K562 (cell line): ENCODE measurements around the gene CD274. TPM values are rescaled to one million over a fixed set of nuclear protein-coding genes. Genes with fewer than 3 reads are reported as not detected.

ENCODE experiments used
- ATAC-seq: fragments of 200-7000 bp; cut with Tn5 transposase; 3 replicates; pipeline ENCODE4 v1.9.1; 2020; ENCODE audit warnings: moderate library complexity
- BruUV-seq: library from RNA; stranded (reverse); fragments of 400-500 nt; replicated peaks from 2 replicates; lab custom pipeline; 2021; lab: Mats Ljungman, UMichigan
- CTCF ChIA-PET: fragments of 300-600 bp; formaldehyde crosslinking; extraction: SDS; loops from one replicate; lab custom pipeline; 2021; ENCODE audit warnings: low intra/inter-chr PET ratio; lab: Yijun Ruan, JAX
- POLR2A ChIA-PET: fragments of 300-600, 350-650 bp; sonication (Branson Sonifier 250); formaldehyde crosslinking; extraction: SDS; loops from one replicate; lab custom pipeline; 2021; ENCODE audit warnings: antibody characterized with exemption, inconsistent platforms; lab: Yijun Ruan, JAX
- DNase-seq, 4 experiments: peaks; one replicate each; pipeline versions ENCODE4 v3.0.0 to v3.0.0-alpha.2; 2011 to 2018; ENCODE audit warnings: low spot score in 3 of 4, mixed read lengths in 3 of 4; ENCODE audit errors: extremely low read depth in 1 of 4
- FAIRE-seq: peaks from 2 replicates; lab custom pipeline; 2011; peaks lifted over from hg19 to GRCh38; lab: Jason Lieb, UNC
- H2AFZ ChIP-seq: 2 replicates; pipeline ENCODE4 v1.6.0; 2011; ENCODE audit warnings: low read depth, low read length, control low read depth, inconsistent platforms
- H3K27ac ChIP-seq: fragments of 200-600 bp; 3 replicates; pipeline ENCODE4 v1.8.0; 2011; ENCODE audit warnings: low read depth, mild to moderate bottlenecking, control low read depth, inconsistent platforms, low read length, moderate library complexity, mixed read lengths; ENCODE audit errors: extremely low read depth
- H3K27me3 ChIP-seq, 2 experiments: fragments of 300-600 bp in 1 of 2; 2 replicates in 1 of 2; 3 replicates in 1 of 2; pipeline versions ENCODE4 v1.6.0 to v1.8.0; 2011; ENCODE audit warnings: inconsistent platforms in 2 of 2, low read length in 2 of 2, mild to moderate bottlenecking in 1 of 2, mixed read lengths in 1 of 2, moderate library complexity in 1 of 2; ENCODE audit not compliant: control insufficient read depth in 2 of 2, insufficient read depth in 2 of 2
- H3K36me3 ChIP-seq: fragments of 300-600 bp; 3 replicates; pipeline ENCODE4 v1.8.0; 2011; ENCODE audit warnings: mild to moderate bottlenecking, low read length, inconsistent platforms; ENCODE audit not compliant: control insufficient read depth, insufficient read depth
- H3K4me1 ChIP-seq, 2 experiments: fragments of 200-600 bp in 1 of 2; replicated peaks in 1 of 2; 2 replicates in 1 of 2; 3 replicates in 1 of 2; pipeline versions ENCODE4 v1.5.1 to v1.8.0; 2011; ENCODE audit warnings: inconsistent platforms in 2 of 2, low read length in 2 of 2, mild to moderate bottlenecking in 1 of 2, mixed read lengths in 1 of 2, moderate library complexity in 1 of 2; ENCODE audit not compliant: control insufficient read depth in 2 of 2, insufficient read depth in 2 of 2
- H3K4me2 ChIP-seq: 2 replicates; pipeline ENCODE4 v1.6.1; 2011; ENCODE audit warnings: low read length, control low read depth, inconsistent platforms, mixed read lengths; ENCODE audit not compliant: insufficient read depth
- H3K4me3 ChIP-seq: fragments of 200-600 bp; sonication (generic), shearing (Covaris generic); 2 replicates; pipeline ENCODE4 v1.5.1; 2016; ENCODE audit warnings: control low read depth, inconsistent platforms
- H3K79me2 ChIP-seq: fragments of 200-600 bp; 3 replicates; pipeline ENCODE4 v1.8.0; 2011; ENCODE audit warnings: low read length, inconsistent platforms; ENCODE audit not compliant: control insufficient read depth, insufficient read depth
- H3K9ac ChIP-seq, 2 experiments: 2 replicates each; pipeline versions ENCODE4 v1.6.0 to v1.6.1; 2011; ENCODE audit warnings: low read depth in 2 of 2, low read length in 2 of 2, control low read depth in 1 of 2, inconsistent platforms in 1 of 2, mild to moderate bottlenecking in 1 of 2, mixed read lengths in 1 of 2; ENCODE audit not compliant: insufficient read depth in 1 of 2
- H3K9me1 ChIP-seq: one replicate; pipeline ENCODE4 v1.6.0; 2011; ENCODE audit warnings: inconsistent platforms, mild to moderate bottlenecking, low read length, moderate library complexity; ENCODE audit not compliant: control insufficient read depth, insufficient read depth
- H3K9me3 ChIP-seq: replicated peaks from 2 replicates; pipeline ENCODE4 v1.5.1; 2011; ENCODE audit warnings: low read depth, low read length, inconsistent platforms; ENCODE audit not compliant: control insufficient read depth, insufficient read depth
- H4K20me1 ChIP-seq: replicated peaks from 2 replicates; pipeline ENCODE4 v1.6.1; 2011; ENCODE audit warnings: low read length, inconsistent platforms, mixed read lengths; ENCODE audit not compliant: control insufficient read depth, insufficient read depth
- ATF3 ChIP-seq, 2 experiments: fragments of 450-650 bp in 1 of 2; sonication (generic) in 1 of 2; formaldehyde crosslinking in 1 of 2; IDR thresholded peaks in 1 of 2; conservative IDR thresholded peaks in 1 of 2; 2 replicates each; pipeline versions ENCODE4 v1.6.1 to v1.8.1; 2016 to 2023; ENCODE audit warnings: mild to moderate bottlenecking in 2 of 2, moderate library complexity in 2 of 2, inconsistent platforms in 1 of 2, missing genetic modification reagents in 1 of 2
- CCAR2 ChIP-seq: fragments of 200-400 bp; formaldehyde crosslinking; IDR thresholded peaks from 2 replicates; pipeline ENCODE4 v1.6.1; 2017; ENCODE audit warnings: mild to moderate bottlenecking, low read depth, low read length
- EP400 ChIP-seq: fragments of 450-650 bp; IDR thresholded peaks from 2 replicates; pipeline ENCODE4 v1.6.1; 2017; ENCODE audit warnings: antibody characterized with exemption, mild to moderate bottlenecking, moderate library complexity
- ETV1 ChIP-seq: fragments of 450-650 bp; conservative IDR thresholded peaks from 2 replicates; pipeline ENCODE4 v1.6.1; 2016; ENCODE audit warnings: missing genetic modification characterization, control low read depth, low read depth, missing compliant biosample characterization
- MITF ChIP-seq: IDR thresholded peaks from 2 replicates; pipeline ENCODE4 v1.6.1; 2014; ENCODE audit warnings: antibody characterized with exemption
- NR2F6 ChIP-seq: fragments of 450-650 bp; formaldehyde crosslinking; IDR thresholded peaks from 2 replicates; pipeline ENCODE4 v1.4.0; 2020; ENCODE audit warnings: mild to moderate bottlenecking
- PKNOX1 ChIP-seq: fragments of 450-650 bp; IDR thresholded peaks from 2 replicates; pipeline ENCODE4 v1.6.1; 2016
- RBFOX2 ChIP-seq: fragments of 200-400 bp; formaldehyde crosslinking; IDR thresholded peaks from 2 replicates; pipeline ENCODE4 v1.6.1; 2017; ENCODE audit warnings: low read depth, mild to moderate bottlenecking, low read length, moderate library complexity
- RBM17 ChIP-seq: fragments of 200-400 bp; formaldehyde crosslinking; IDR thresholded peaks from 2 replicates; pipeline ENCODE4 v1.6.1; 2017; ENCODE audit warnings: low read depth, mild to moderate bottlenecking, low read length, borderline replicate concordance
- SUPT5H ChIP-seq: fragments of 450-650 bp; IDR thresholded peaks from 2 replicates; pipeline ENCODE4 v1.6.1; 2016
- TARDBP ChIP-seq: fragments of 450-650 bp; IDR thresholded peaks from 2 replicates; pipeline ENCODE4 v1.6.1; 2016
- VEZF1 ChIP-seq: fragments of 200-800 bp; sonication (Bioruptor generic); IDR thresholded peaks from 2 replicates; pipeline ENCODE4 v1.6.1; 2017; ENCODE audit warnings: missing genetic modification characterization, missing compliant biosample characterization
- ZKSCAN1 ChIP-seq: fragments of 150-350 bp; IDR thresholded peaks from 2 replicates; pipeline ENCODE4 v1.6.1; 2016; ENCODE audit warnings: low read depth, low read length
- ZKSCAN8 ChIP-seq: fragments of 200-800 bp; sonication (Bioruptor generic); IDR thresholded peaks from 2 replicates; pipeline ENCODE4 v1.6.1; 2016; ENCODE audit warnings: missing genetic modification characterization, missing compliant biosample characterization
- ZNF408 ChIP-seq: fragments of 250-450 bp; sonication (Bioruptor Pico); IDR thresholded peaks from 2 replicates; pipeline ENCODE4 v1.4.0; 2020; ENCODE audit warnings: low read depth, mild to moderate bottlenecking, moderate library complexity
- ZNF561 ChIP-seq: fragments of 450-650 bp; formaldehyde crosslinking; conservative IDR thresholded peaks from 2 replicates; pipeline ENCODE4 v1.4.0; 2020; ENCODE audit warnings: mild to moderate bottlenecking, moderate library complexity
- WGBS: fragments of 100-300 bp; shearing (Covaris generic); methylation state at CpG from one replicate; pipeline ENCODE4 v1.1.6; 2016; ENCODE audit warnings: low coverage, mixed read lengths; ENCODE audit not compliant: insufficient coverage; ENCODE audit errors: missing lambda C conversion rate; 5-methylcytosine and 5-hydroxymethylcytosine counted together
- in situ Hi-C: fragments of 300-500 bp; cut with MboI; formaldehyde crosslinking; loops from 4 replicates; pipeline ENCODE4 v1.15.0; 2018; ENCODE audit warnings: inconsistent platforms, mixed read lengths
- intact Hi-C: fragments of 100-400 bp; cut with micrococcal nuclease; formaldehyde crosslinking; loops from 2 replicates; pipeline ENCODE4 v1.14.2; 2022
- polyA plus RNA-seq, 8 experiments: library from polyadenylated mRNA; depleted of rRNA in 4 of 8; stranded (reverse) in 5 of 8; unstranded in 3 of 8; fragments of >200 nt; fragmentation: Nextera tagmentation in 2 of 8; fragmentation: Illumina TruSeq in 1 of 8; extraction: Ambion mirVana in 2 of 8; extraction: Trizol in 1 of 8; gene quantifications; 2 replicates each; pipeline versions ENCODE4 v1.2.1 to v1.2.3, GENCODE V29; 2011 to 2014; ENCODE audit warnings: inconsistent platforms in 1 of 8, missing spikeins in 1 of 8
- total RNA-seq, 7 experiments: library from RNA; depleted of rRNA in 6 of 7; stranded (reverse); fragments of >200 nt in 6 of 7; fragmentation: Illumina TruSeq in 2 of 7; extraction: Trizol in 2 of 7; gene quantifications; 2 replicates each; pipeline versions ENCODE4 v1.2.1 to v1.2.3, GENCODE V29; 2011 to 2021; ENCODE audit warnings: low replicate concordance in 1 of 7

Gene CD274
- total and polyA plus RNA-seq, 9 of the 15 experiments (the other 6 are each of a cell fraction or from before 2014, with no cell fraction given), result 0.07 to 0.51 (median 0.30) TPM; not detected in 1

- Histone ChIP-seq H3K27me3 (no peaks in the 10 kb centered on the region), H3K4me2 (peak within 1 kb of the TSS; percentile 63), H3K36me3 (no peaks in the 10 kb centered on the region), H2AFZ (peak within 1 kb of the TSS; percentile 85), H3K79me2 (no peaks in the 10 kb centered on the region; the same call in 2 of the 3 replicates), H3K4me3 (peak within 1 kb of the TSS; percentile 47), H3K9ac (peak within 1 kb of the TSS; percentile 72 to 90), H3K9me1 (no peaks in the 10 kb centered on the region), H3K9me3 (no peaks in the 10 kb centered on the region), H3K4me1 (peaks cover 4 to 6% of the 10 kb centered on the region in 2 experiments; a peak in 2 of 5 replicates), H3K27ac (peak within 1 kb of the TSS; percentile 69), H4K20me1 (no peaks in the 10 kb centered on the region)
- CTCF ChIA-PET, result no interaction called here
- intact Hi-C loops, result no loop called here
- DNase-seq, result peak; percentile 39 to 82 (median 50)
- peak; percentile 11 for FAIRE-seq
- peak; percentile 99 for ATAC-seq
- POLR2A ChIA-PET, result no interaction called here
- WGBS, result 22% methylated on average over 44 of the region's 55 CpGs
- BruUV-seq, result TSS peak; percentile 80
- in situ Hi-C loops, result loop anchor here (25.0 kb wide), 2 partner anchors 700 to 825 kb away; partner anchors contain the start of gene AK3
- TF ChIP-seq VEZF1 (CRISPR knock-in tag) (peak; percentile 27; the same call in 1 of the 2 replicates), SUPT5H (peak; percentile 62), NR2F6 (CRISPR knock-in tag) (no peak), ZKSCAN8 (CRISPR knock-in tag) (no peak), RBM17 (no peak), ZNF408 (CRISPR knock-in tag) (no peak), PKNOX1 (peak; percentile 56; the same call in 1 of the 2 replicates), TARDBP (no peak), ZKSCAN1 (no peak), CCAR2 (no peak), ZNF561 (CRISPR knock-in tag) (no peak), EP400 (peak; percentile 44; the same call in 1 of the 2 replicates), ATF3 (IDR thresholded peaks at IDR 0.05) (peak; percentile 19; the same call in 1 of the 2 replicates), ATF3 (CRISPR knock-in tag; conservative IDR thresholded peaks at IDR 0.05) (no peak), RBFOX2 (peak; percentile 79), ETV1 (no peak), MITF (no peak)
These were observed 12.8 kb upstream of the CD274 start, which contains the start of gene PLGRKT for GRCh38 chr9:5437254-5438216. TSS of gene PLGRKT (minus strand) at chr9:5437925. CDS start at chr9:5431977, 5,948 bp downstream.
